Glutamatergic neuron (in vitro differentiated cells): ENCODE results near the gene PTGDR2. TPM values are rescaled to one million over a fixed set of nuclear protein-coding genes. Genes with fewer than 3 reads are reported as not detected.

Source experiments
- DNase-seq: peaks from one replicate; pipeline ENCODE4 v3.0.0; 2022
- H3K27ac Mint-ChIP-seq: one replicate; pipeline ENCODE4 v1.8.0; 2020; ENCODE audit warnings: mild to moderate bottlenecking, mixed read lengths, inconsistent platforms; ENCODE audit not compliant: unreplicated experiment
- H3K27me3 Mint-ChIP-seq: one replicate; pipeline ENCODE4 v1.8.0; 2020; ENCODE audit warnings: mild to moderate bottlenecking, moderate library complexity, mixed read lengths, inconsistent platforms; ENCODE audit not compliant: unreplicated experiment
- H3K36me3 Mint-ChIP-seq: one replicate; pipeline ENCODE4 v1.8.0; 2020; ENCODE audit warnings: mild to moderate bottlenecking, mixed read lengths, inconsistent platforms; ENCODE audit not compliant: unreplicated experiment
- H3K4me1 Mint-ChIP-seq: one replicate; pipeline ENCODE4 v1.8.0; 2020; ENCODE audit warnings: mild to moderate bottlenecking, low read depth, mixed read lengths, inconsistent platforms; ENCODE audit not compliant: unreplicated experiment
- H3K4me3 Mint-ChIP-seq: one replicate; pipeline ENCODE4 v1.8.0; 2020; ENCODE audit warnings: mild to moderate bottlenecking, mixed read lengths, inconsistent platforms; ENCODE audit not compliant: unreplicated experiment
- H3K9me3 Mint-ChIP-seq: one replicate; pipeline ENCODE4 v1.8.0; 2020; ENCODE audit warnings: mild to moderate bottlenecking, moderate library complexity, mixed read lengths, inconsistent platforms; ENCODE audit not compliant: unreplicated experiment
- total RNA-seq: library from RNA; stranded (reverse); fragmentation: NEBNext Ultra II Directional; extraction: Animal tissue kit (Norgen Biotek cat#: 25700); gene quantifications from one replicate; pipeline ENCODE4 v1.2.1, GENCODE V29; 2021; ENCODE audit not compliant: unreplicated experiment
- TF ChIP-seq, protein P1 (sequence below): fragments of 200-600 bp; sonication (generic); IDR thresholded peaks from one replicate; pipeline ENCODE4 v1.5.0; 2021; ENCODE audit not compliant: partially characterized antibody, unreplicated experiment

The PTGDR2 gene
- total RNA-seq, 1 donor from 2014 or later: 0.32 TPM

DNA sequence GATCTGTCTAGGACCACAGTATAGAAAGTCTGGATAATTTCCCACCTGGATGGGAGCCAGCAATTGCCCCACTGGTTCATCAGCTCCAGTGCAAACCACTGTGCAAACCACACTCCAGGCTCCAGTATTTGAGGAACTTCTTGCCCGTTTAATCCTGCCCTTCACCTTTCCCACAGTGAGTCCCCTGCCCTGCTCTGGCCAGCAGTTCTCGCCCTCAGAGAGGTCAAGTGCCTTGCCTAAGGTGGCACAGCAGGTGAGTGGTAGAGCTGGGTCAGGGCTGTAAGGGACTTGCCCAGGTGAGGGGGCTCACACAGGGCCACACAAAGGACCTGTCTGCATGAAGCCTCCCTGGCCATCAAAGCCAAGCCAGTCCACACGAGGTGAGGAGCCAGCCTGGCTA is 46.5 kb downstream of the PTGDR2 start:
- TF ChIP-seq, protein P1, sequence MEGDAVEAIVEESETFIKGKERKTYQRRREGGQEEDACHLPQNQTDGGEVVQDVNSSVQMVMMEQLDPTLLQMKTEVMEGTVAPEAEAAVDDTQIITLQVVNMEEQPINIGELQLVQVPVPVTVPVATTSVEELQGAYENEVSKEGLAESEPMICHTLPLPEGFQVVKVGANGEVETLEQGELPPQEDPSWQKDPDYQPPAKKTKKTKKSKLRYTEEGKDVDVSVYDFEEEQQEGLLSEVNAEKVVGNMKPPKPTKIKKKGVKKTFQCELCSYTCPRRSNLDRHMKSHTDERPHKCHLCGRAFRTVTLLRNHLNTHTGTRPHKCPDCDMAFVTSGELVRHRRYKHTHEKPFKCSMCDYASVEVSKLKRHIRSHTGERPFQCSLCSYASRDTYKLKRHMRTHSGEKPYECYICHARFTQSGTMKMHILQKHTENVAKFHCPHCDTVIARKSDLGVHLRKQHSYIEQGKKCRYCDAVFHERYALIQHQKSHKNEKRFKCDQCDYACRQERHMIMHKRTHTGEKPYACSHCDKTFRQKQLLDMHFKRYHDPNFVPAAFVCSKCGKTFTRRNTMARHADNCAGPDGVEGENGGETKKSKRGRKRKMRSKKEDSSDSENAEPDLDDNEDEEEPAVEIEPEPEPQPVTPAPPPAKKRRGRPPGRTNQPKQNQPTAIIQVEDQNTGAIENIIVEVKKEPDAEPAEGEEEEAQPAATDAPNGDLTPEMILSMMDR: no peak
- no peaks in the 10 kb centered on the region for H3K4me1 Mint-ChIP-seq
- no peak overlapping the region for H3K27ac Mint-ChIP-seq
- H3K27me3 Mint-ChIP-seq: peaks cover 4% of the 10 kb centered on the region
- no peak overlapping the region for H3K4me3 Mint-ChIP-seq
- peaks cover 8% of the 10 kb centered on the region for H3K36me3 Mint-ChIP-seq
- no peak for DNase-seq
- H3K9me3 Mint-ChIP-seq: peaks cover 8% of the 10 kb centered on the region

DNA sequence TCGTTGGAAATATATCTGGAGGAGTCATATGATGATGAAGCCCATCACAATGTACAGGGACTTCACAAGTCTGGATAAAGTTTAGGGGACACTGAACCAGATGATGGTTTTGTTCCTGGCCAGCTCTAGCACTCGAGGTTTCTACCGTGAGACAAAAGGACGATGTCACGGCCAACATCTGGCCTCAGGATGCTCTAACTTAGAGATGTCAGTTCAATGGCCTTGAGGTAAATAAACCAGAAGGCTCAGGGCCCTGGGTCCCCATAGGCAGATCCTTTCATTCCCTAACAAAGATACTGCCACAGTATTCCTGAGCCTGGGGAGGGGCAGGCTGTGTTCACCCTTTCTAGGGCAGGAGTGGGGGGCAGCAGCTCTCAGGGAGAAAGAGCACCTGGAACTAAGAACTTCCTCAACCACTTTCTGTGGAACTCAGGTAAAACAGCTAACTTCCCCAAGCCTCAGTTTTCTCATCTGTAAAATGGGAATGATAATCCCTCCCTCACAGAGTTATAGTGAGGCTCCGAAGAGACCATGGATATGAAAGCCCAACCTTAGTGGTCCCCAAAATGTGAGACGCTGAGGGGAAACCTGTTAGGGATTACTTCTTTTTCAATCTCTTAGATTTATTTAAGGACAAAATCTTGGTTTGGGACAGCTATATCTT is 52.3 kb downstream of the PTGDR2 start:
- Mint-ChIP-seq H3K27ac (no peak overlapping the region), H3K27me3 (peaks cover 5% of the 10 kb centered on the region), H3K4me1 (no peaks in the 10 kb centered on the region), H3K9me3 (peaks cover 7% of the 10 kb centered on the region), H3K4me3 (no peak overlapping the region), H3K36me3 (peaks cover 8% of the 10 kb centered on the region)
- TF ChIP-seq, protein P1: no peak
- no peak for DNase-seq

DNA sequence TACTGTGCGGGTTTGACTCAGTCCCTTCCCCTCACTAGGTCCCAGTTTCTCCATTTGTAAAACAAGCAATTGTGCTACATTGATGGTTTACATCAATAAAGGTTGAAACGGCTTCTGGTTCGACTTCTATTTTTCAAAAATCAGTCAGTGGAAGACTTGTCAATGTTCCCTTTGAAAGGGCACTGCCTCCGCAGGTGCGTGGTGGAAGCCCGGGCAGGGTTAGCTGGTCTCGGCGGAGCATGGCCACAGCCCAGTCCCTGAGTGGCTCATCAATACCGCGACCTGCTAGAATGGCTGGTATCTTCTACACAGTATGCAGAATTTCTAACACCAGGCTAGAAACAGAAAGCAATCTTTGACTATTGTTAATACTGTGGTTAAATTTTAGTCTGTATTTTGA is 54.6 kb downstream of the PTGDR2 start:
- no peaks in the 10 kb centered on the region for H3K4me1 Mint-ChIP-seq
- peaks cover 6% of the 10 kb centered on the region for H3K9me3 Mint-ChIP-seq
- TF ChIP-seq, protein P1: no peak
- H3K4me3 Mint-ChIP-seq: no peak overlapping the region
- peaks cover 8% of the 10 kb centered on the region for H3K36me3 Mint-ChIP-seq
- no peak overlapping the region for H3K27ac Mint-ChIP-seq
- DNase-seq: no peak
- peaks cover 3% of the 10 kb centered on the region for H3K27me3 Mint-ChIP-seq

Other genes starting within 250 kb of the PTGDR2 start
- not detected for gene MS4A8, start 156.3 kb downstream of the PTGDR2 start, total RNA-seq
- not detected for gene MS4A18, start 131.2 kb downstream of the PTGDR2 start, total RNA-seq
- gene MS4A15, start 99.1 kb downstream of the PTGDR2 start, total RNA-seq: not detected
- not detected for gene MS4A10, start 70.6 kb downstream of the PTGDR2 start, total RNA-seq
- gene CCDC86, start 13.8 kb downstream of the PTGDR2 start, total RNA-seq: 12.7 TPM
- not detected for gene ZP1, start 11.6 kb upstream of the PTGDR2 start, total RNA-seq
- gene PRPF19, start 50.6 kb upstream of the PTGDR2 start, total RNA-seq: 74.4 TPM
- gene TMEM109, start 58.2 kb upstream of the PTGDR2 start, total RNA-seq: 4.0 TPM
- gene TMEM132A, start 68.5 kb upstream of the PTGDR2 start, total RNA-seq: 664 TPM
- gene SLC15A3, start 96.2 kb upstream of the PTGDR2 start, total RNA-seq: 4.4 TPM
- gene CD6, start 115.7 kb upstream of the PTGDR2 start, total RNA-seq: not detected
- not detected for gene CD5, start 246.5 kb upstream of the PTGDR2 start, total RNA-seq